Epithelial cell of esophagus (primary cell): ENCODE results near the gene MYLK.

Experiments used
- DNase-seq: peaks from one replicate; pipeline ENCODE4 v3.0.0; 2010; ENCODE audit warnings: low read depth
- H3K4me3 ChIP-seq: 2 replicates; pipeline ENCODE4 v1.5.1; 2011; ENCODE audit warnings: mild to moderate bottlenecking, low read length, control low read depth
- CTCF ChIP-seq: IDR thresholded peaks from 2 replicates; pipeline ENCODE4 v1.5.1; 2011; ENCODE audit warnings: low read depth, mild to moderate bottlenecking, low read length, control low read depth, inconsistent platforms; ENCODE audit not compliant: insufficient read depth; ENCODE audit errors: missing control alignments

The MYLK gene

GRCh38 chr3:123783811-123784210 lies 100.3 kb downstream of the MYLK start:
- no peak overlapping the region for H3K4me3 ChIP-seq
- no peak for DNase-seq
- no peak for TF ChIP-seq CTCF

- no peak for DNase-seq
- TF ChIP-seq CTCF, result no peak
- H3K4me3 ChIP-seq, result no peak overlapping the region
Observed at GRCh38 chr3:123783050-123783689, 101.0 kb downstream of the MYLK start.

GRCh38 chr3:123782488-123782887 lies 101.6 kb downstream of the MYLK start:
- TF ChIP-seq CTCF, result no peak
- H3K4me3 ChIP-seq, result no peak overlapping the region
- DNase-seq, result no peak

- TF ChIP-seq CTCF, result no peak
- no peak for DNase-seq
Observed at GRCh38 chr3:123781571-123782275, 102.4 kb downstream of the MYLK start.

GRCh38 chr3:123781138-123781537 lies 103.0 kb downstream of the MYLK start:
- H3K4me3 ChIP-seq, result no peak overlapping the region
- DNase-seq, result no peak
- no peak for TF ChIP-seq CTCF

More at GRCh38 chr3:123781571-123782275, 102.4 kb downstream of the MYLK start:
- no peak overlapping the region for H3K4me3 ChIP-seq

GRCh38 chr3:123780656-123781055 lies 103.5 kb downstream of the MYLK start:
- H3K4me3 ChIP-seq, result no peak overlapping the region
- no peak for DNase-seq
- TF ChIP-seq CTCF, result no peak
